Kidney (tissue), 14 donors: ENCODE measurements around the gene AFDN. TPM values are rescaled to one million over a fixed set of nuclear protein-coding genes. Genes with fewer than 3 reads are reported as not detected.

Source experiments
- DNase-seq, 5 donors: peaks; one replicate each; pipeline ENCODE4 v3.0.0-alpha.2; 2013 to 2020
- FAIRE-seq: peaks from 2 replicates; lab custom pipeline; 2012; peaks lifted over from hg19 to GRCh38; lab: Jason Lieb, UNC
- H3K27ac ChIP-seq, 2 donors: one replicate each; pipeline ENCODE4 v1.7.0; 2013; ENCODE audit warnings: low read depth in 2 of 2, low read length in 2 of 2, inconsistent platforms in 1 of 2
- H3K27me3 ChIP-seq: one replicate; pipeline ENCODE4 v1.7.1; 2013; ENCODE audit warnings: low read length, inconsistent platforms; ENCODE audit not compliant: control insufficient read depth, insufficient read depth
- H3K36me3 ChIP-seq, 3 donors: one replicate each; pipeline versions ENCODE4 v1.7.0 to v1.7.1; 2013; ENCODE audit warnings: low read length in 3 of 3, control low read depth in 1 of 3, inconsistent platforms in 1 of 3; ENCODE audit not compliant: insufficient read depth in 3 of 3, control insufficient read depth in 2 of 3
- H3K4me1 ChIP-seq, 3 donors: one replicate each; pipeline versions ENCODE4 v1.7.0 to v1.7.1; 2013; ENCODE audit warnings: low read length in 3 of 3, inconsistent platforms in 1 of 3, low read depth in 1 of 3; ENCODE audit not compliant: control insufficient read depth in 2 of 3, insufficient read depth in 2 of 3
- H3K4me3 ChIP-seq, 3 donors: one replicate each; pipeline versions ENCODE4 v1.7.0 to v1.8.1; 2013; ENCODE audit warnings: low read length in 3 of 3, control low read depth in 1 of 3, inconsistent platforms in 1 of 3
- H3K9ac ChIP-seq, 3 donors: one replicate each; pipeline versions ENCODE4 v1.7.0 to v1.7.1; 2013; ENCODE audit warnings: low read length in 3 of 3, control low read depth in 1 of 3, inconsistent platforms in 1 of 3
- H3K9me3 ChIP-seq, 3 donors: one replicate each; pipeline versions ENCODE4 v1.7.0 to v1.7.1; 2013; ENCODE audit warnings: low read length in 3 of 3, control low read depth in 1 of 3, inconsistent platforms in 1 of 3; ENCODE audit not compliant: control insufficient read depth in 2 of 3, insufficient read depth in 1 of 3
- intact Hi-C: fragments of 100-400 bp; cut with DNase I; formaldehyde crosslinking; loops from one replicate; pipeline ENCODE4 v1.11.1; 2022
- polyA plus RNA-seq: library from polyadenylated mRNA; stranded (reverse); fragments of 350-450 nt; fragmentation: Illumina TruSeq; extraction: RNeasy Lipid Tissue Mini Kit (QIAGEN cat#74804); gene quantifications from one replicate; pipeline ENCODE4 v1.2.3, GENCODE V29; 2014; ENCODE audit warnings: low read depth, low replicate concordance; ENCODE audit not compliant: insufficient read depth
- total RNA-seq: library from RNA; stranded (reverse); fragmentation: NEBNext Ultra II Directional; extraction: Animal tissue kit (Norgen Biotek cat#: 25700); gene quantifications from one replicate; pipeline ENCODE4 v1.2.1, GENCODE V29; 2021
- TF ChIP-seq, protein P1 (sequence below): IDR thresholded peaks from 3 replicates; pipeline ENCODE4 v1.5.1; 2012; ENCODE audit warnings: mild to moderate bottlenecking, moderate library complexity, borderline replicate concordance; ENCODE audit not compliant: insufficient read depth; ENCODE audit errors: extremely low read depth
- donor health status: control.
- donor health status: control.
- donor health status: control.
- donor health status: control.
- donor health status: control.
- donor health status: DM: yes; HTN: yes; CAD: no.
- donor health status: Normal renal cell carcinoma (clear cell type).

AFDN gene
- total and polyA plus RNA-seq, 2 donors from 2014 or later: 21.5 to 175 TPM

GRCh38 chr6:167801263-167801662, 25.4 kb upstream of the AFDN start:
- intact Hi-C loops: no loop called here
- Histone ChIP-seq H3K4me3 (no peak overlapping the region), H3K4me1 (peaks cover 0 to 6% (median 0%) of the 10 kb centered on the region in 3 donors), H3K9me3 (no peaks in the 10 kb centered on the region), H3K9ac (no peak overlapping the region), H3K36me3 (no peaks in the 10 kb centered on the region), H3K27ac (no peak overlapping the region), H3K27me3 (no peaks in the 10 kb centered on the region)
- TF ChIP-seq, protein P1, sequence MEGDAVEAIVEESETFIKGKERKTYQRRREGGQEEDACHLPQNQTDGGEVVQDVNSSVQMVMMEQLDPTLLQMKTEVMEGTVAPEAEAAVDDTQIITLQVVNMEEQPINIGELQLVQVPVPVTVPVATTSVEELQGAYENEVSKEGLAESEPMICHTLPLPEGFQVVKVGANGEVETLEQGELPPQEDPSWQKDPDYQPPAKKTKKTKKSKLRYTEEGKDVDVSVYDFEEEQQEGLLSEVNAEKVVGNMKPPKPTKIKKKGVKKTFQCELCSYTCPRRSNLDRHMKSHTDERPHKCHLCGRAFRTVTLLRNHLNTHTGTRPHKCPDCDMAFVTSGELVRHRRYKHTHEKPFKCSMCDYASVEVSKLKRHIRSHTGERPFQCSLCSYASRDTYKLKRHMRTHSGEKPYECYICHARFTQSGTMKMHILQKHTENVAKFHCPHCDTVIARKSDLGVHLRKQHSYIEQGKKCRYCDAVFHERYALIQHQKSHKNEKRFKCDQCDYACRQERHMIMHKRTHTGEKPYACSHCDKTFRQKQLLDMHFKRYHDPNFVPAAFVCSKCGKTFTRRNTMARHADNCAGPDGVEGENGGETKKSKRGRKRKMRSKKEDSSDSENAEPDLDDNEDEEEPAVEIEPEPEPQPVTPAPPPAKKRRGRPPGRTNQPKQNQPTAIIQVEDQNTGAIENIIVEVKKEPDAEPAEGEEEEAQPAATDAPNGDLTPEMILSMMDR: no peak
- no peak for FAIRE-seq
- no peak for DNase-seq

- Histone ChIP-seq H3K4me3 (no peak overlapping the region), H3K4me1 (peaks cover 0 to under 1% (median 0%) of the 10 kb centered on the region in 3 donors), H3K36me3 (no peaks in the 10 kb centered on the region), H3K9ac (no peak overlapping the region), H3K9me3 (no peaks in the 10 kb centered on the region), H3K27me3 (no peaks in the 10 kb centered on the region), H3K27ac (no peak overlapping the region)
- intact Hi-C loops: no loop called here
- TF ChIP-seq, protein P1: no peak
- no peak for DNase-seq
- no peak for FAIRE-seq
Observed at GRCh38 chr6:167802339-167802738, 24.4 kb upstream of the AFDN start.

DNA sequence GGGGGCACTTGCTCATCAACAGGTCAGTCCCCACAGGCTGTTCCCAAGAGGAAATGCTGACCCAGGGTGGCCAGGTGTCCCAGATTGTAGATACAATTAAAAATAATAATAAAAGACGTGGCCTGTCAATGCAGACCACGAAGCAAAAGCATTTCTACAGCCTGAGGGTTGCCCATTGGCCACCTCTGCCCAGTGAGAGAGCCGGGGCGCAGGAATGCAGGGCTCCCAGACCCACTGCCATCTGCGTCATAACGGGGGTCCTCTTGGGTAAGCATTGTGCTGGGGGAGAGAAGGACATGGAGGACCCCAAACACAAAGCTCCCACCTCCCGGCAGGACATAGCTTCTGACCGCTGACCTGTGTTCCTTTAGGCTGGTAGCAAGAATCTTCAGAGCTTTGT, 22.9 kb upstream of the AFDN start:
- no peak for FAIRE-seq
- no peak for DNase-seq
- intact Hi-C loops: no loop called here

More for the DNA sequence above, 22.9 kb upstream of the AFDN start:
- no peaks in the 10 kb centered on the region for H3K4me1 ChIP-seq
- TF ChIP-seq, protein P1: no peak
- H3K9ac ChIP-seq: no peak overlapping the region
- no peaks in the 10 kb centered on the region for H3K9me3 ChIP-seq
- no peak overlapping the region for H3K27ac ChIP-seq
- no peaks in the 10 kb centered on the region for H3K36me3 ChIP-seq
- no peaks in the 10 kb centered on the region for H3K27me3 ChIP-seq
- H3K4me3 ChIP-seq: no peak overlapping the region
